Type B pancreatic cell (in vitro differentiated cells): Measurements from ENCODE around the gene MYBPC2. TPM values are rescaled to one million over a fixed set of nuclear protein-coding genes. Genes with fewer than 3 reads are reported as not detected.

ENCODE experiments used
- DNase-seq: peaks from one replicate; pipeline ENCODE4 v3.0.0; 2021; ENCODE audit warnings: mixed read lengths; ENCODE audit not compliant: unreplicated experiment; ENCODE audit errors: extremely low spot score
- H3K27ac Mint-ChIP-seq: 2 replicates; pipeline ENCODE4 v1.8.0; 2021; ENCODE audit warnings: mild to moderate bottlenecking, mixed read lengths
- H3K27me3 Mint-ChIP-seq: 2 replicates; pipeline ENCODE4 v1.8.0; 2021; ENCODE audit warnings: mixed read lengths
- H3K36me3 Mint-ChIP-seq: 2 replicates; pipeline ENCODE4 v1.8.0; 2021; ENCODE audit warnings: mixed read lengths
- H3K4me1 Mint-ChIP-seq: one replicate; pipeline ENCODE4 v1.8.0; 2021; ENCODE audit warnings: mixed read lengths; ENCODE audit not compliant: unreplicated experiment
- H3K4me3 Mint-ChIP-seq: 2 replicates; pipeline ENCODE4 v1.8.0; 2021; ENCODE audit warnings: mild to moderate bottlenecking, mixed read lengths
- H3K9me3 Mint-ChIP-seq: 2 replicates; pipeline ENCODE4 v1.8.0; 2021; ENCODE audit warnings: mixed read lengths
- total RNA-seq: library from RNA; stranded (reverse); gene quantifications from 2 replicates; pipeline ENCODE4 v1.2.1, GENCODE V29; 2021; ENCODE audit warnings: low replicate concordance
- TF ChIP-seq, protein P1 (sequence below): fragments of 200-600 bp; sonication (generic); conservative IDR thresholded peaks from 2 replicates; pipeline ENCODE4 v1.5.0; 2021; ENCODE audit warnings: antibody characterized with exemption, mild to moderate bottlenecking

Gene MYBPC2
- total RNA-seq, 1 donor from 2014 or later: 0.12 TPM

DNA sequence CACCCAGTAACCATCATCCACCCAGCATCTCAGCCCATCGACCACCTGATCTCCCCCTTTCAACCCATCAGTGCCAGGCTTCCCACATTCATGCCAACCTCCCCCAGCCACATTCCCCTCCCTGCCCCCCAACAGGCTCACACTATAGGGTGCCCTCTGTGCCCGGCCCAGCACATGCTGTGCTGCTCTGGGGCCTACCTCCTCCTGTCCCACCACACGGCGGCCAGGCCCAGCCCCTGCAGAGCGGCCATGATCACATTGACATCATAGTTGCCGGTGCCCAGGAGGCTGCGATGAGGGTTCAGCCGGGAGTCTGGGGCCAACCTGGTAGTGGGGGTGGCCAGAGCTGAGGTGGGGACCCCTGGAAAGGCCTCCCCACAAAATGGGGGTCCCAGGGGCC is 74.7 kb downstream of the MYBPC2 start:
- no peaks in the 10 kb centered on the region for H3K36me3 Mint-ChIP-seq

DNA sequence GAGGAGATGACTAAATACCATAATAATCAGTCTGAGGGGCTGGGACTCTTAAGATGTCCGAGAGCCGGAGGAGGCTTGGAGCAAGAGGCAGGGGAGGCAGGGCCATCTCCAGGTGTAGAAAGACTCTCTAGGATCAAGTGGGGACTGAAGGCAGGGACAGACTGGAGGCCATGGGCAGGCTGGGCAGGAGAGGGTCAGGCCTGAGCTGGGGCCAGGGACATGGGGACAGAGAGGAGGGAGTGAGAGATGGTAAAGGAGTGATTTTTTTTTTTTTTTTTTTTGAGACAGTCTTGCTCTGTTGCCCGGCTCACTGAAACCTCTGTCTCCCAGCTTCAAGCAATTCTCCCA is 76.1 kb downstream of the MYBPC2 start:
- peaks cover 3% of the 10 kb centered on the region for H3K27me3 Mint-ChIP-seq
- H3K4me3 Mint-ChIP-seq: peak overlapping the region; percentile 61
- TF ChIP-seq, protein P1, sequence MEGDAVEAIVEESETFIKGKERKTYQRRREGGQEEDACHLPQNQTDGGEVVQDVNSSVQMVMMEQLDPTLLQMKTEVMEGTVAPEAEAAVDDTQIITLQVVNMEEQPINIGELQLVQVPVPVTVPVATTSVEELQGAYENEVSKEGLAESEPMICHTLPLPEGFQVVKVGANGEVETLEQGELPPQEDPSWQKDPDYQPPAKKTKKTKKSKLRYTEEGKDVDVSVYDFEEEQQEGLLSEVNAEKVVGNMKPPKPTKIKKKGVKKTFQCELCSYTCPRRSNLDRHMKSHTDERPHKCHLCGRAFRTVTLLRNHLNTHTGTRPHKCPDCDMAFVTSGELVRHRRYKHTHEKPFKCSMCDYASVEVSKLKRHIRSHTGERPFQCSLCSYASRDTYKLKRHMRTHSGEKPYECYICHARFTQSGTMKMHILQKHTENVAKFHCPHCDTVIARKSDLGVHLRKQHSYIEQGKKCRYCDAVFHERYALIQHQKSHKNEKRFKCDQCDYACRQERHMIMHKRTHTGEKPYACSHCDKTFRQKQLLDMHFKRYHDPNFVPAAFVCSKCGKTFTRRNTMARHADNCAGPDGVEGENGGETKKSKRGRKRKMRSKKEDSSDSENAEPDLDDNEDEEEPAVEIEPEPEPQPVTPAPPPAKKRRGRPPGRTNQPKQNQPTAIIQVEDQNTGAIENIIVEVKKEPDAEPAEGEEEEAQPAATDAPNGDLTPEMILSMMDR: no peak
- H3K9me3 Mint-ChIP-seq: no peaks in the 10 kb centered on the region
- no peak overlapping the region for H3K27ac Mint-ChIP-seq
- peaks cover 18% of the 10 kb centered on the region for H3K4me1 Mint-ChIP-seq
- no peak for DNase-seq
- no peaks in the 10 kb centered on the region for H3K36me3 Mint-ChIP-seq

More for the DNA sequence above, 74.7 kb downstream of the MYBPC2 start:
- H3K27me3 Mint-ChIP-seq: peaks cover 3% of the 10 kb centered on the region
- no peaks in the 10 kb centered on the region for H3K9me3 Mint-ChIP-seq
- DNase-seq: no peak
- peaks cover 18% of the 10 kb centered on the region for H3K4me1 Mint-ChIP-seq
- no peak overlapping the region for H3K4me3 Mint-ChIP-seq
- H3K27ac Mint-ChIP-seq: no peak overlapping the region
- TF ChIP-seq, protein P1: no peak

DNA sequence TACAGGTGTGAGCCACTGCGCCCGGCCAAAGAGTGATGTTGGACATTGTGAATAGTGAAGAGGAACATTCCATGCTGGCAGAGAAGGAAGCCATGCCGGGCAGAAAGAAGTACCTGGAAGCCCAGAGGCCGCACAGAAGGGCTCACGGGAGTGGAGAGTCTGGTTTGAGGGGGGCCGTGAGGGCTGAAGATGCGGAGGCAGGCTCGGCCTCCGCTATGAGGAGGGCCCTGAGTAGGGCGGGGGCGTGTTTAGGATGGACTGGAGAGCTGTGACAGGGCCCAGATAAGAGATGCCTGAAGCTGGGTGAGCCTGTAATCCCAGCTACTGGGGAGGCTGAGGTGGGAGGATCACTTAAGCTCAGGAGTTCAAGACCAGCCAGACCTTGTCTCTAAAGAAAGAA is 76.7 kb downstream of the MYBPC2 start:
- H3K36me3 Mint-ChIP-seq: no peaks in the 10 kb centered on the region
- no peaks in the 10 kb centered on the region for H3K9me3 Mint-ChIP-seq
- H3K4me1 Mint-ChIP-seq: peaks cover 18% of the 10 kb centered on the region
- H3K4me3 Mint-ChIP-seq: peak overlapping the region; percentile 74
- DNase-seq: no peak
- TF ChIP-seq, protein P1: no peak
- no peak overlapping the region for H3K27ac Mint-ChIP-seq
- H3K27me3 Mint-ChIP-seq: peaks cover 3% of the 10 kb centered on the region

DNA sequence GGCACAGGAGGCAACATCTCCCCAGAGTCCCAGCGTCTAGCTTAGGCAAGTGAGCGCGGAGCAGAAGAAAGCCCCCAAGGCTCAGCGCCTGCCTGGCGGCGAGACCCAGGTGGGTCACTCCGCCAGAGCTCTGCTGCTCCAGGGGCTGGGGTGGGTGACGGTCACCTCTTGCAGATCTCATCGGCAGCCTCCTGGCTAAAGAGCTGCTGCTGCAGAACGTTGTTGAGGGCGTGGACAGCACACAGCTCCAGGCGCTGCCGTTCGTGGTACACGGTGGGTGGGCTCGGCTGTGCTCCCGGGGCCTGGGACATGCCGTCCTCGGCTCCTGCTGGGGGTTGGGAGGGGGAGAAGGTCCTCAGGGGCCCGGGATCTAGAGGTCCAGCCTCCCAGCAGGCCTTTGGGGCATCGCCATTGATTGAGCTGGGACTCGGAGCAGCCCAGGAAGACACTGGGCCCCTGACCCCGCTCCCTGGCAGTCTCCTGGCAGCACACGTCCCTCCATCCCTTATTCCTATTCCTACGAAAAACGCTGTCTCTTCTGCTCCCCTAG is 77.5 kb downstream of the MYBPC2 start:
- no peak for DNase-seq
- TF ChIP-seq, protein P1: no peak
- Mint-ChIP-seq H3K36me3 (no peaks in the 10 kb centered on the region), H3K27ac (peak overlapping the region; percentile 97), H3K9me3 (no peaks in the 10 kb centered on the region), H3K27me3 (peaks cover 3% of the 10 kb centered on the region), H3K4me3 (peak overlapping the region; percentile 96), H3K4me1 (peaks cover 18% of the 10 kb centered on the region)

DNA sequence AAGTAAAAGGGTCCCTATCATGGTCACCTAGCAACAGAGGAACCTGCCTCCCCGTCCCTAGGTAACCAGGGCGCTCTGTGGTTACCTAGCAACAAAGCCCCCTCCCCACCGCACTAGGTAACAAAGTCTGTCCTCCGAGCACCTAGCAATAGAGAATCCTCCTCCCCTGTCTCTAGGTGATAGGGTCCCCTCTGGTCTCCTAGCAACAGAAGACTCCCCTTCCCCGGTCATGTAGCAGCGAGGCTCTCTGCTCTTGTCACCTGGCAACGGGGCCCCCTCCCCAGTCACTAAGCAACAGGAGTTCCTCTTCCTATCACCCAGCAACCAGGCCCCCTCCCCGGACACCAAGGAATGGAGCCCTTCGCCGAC is 78.0 kb downstream of the MYBPC2 start:
- H3K4me3 Mint-ChIP-seq: peak overlapping the region; percentile 96

More for the DNA sequence above, 78.0 kb downstream of the MYBPC2 start:
- peak overlapping the region; percentile 97 for H3K27ac Mint-ChIP-seq
- DNase-seq: no peak
- no peaks in the 10 kb centered on the region for H3K36me3 Mint-ChIP-seq
- no peaks in the 10 kb centered on the region for H3K9me3 Mint-ChIP-seq
- peaks cover 3% of the 10 kb centered on the region for H3K27me3 Mint-ChIP-seq
- H3K4me1 Mint-ChIP-seq: peaks cover 18% of the 10 kb centered on the region
- TF ChIP-seq, protein P1: no peak
